SKM-1 treated with dmso at 0.1 percent for 144 hours (cell line): ENCODE results near the gene SNX10.

Experiments
- DNase-seq: peaks from one replicate; lab custom pipeline; 2025; ENCODE audit not compliant: unreplicated experiment; lab: John Stamatoyannopoulos, UW

The SNX10 gene

GRCh38 chr7:26332698-26333097 is 41.0 kb downstream of the SNX10 start:
- DNase-seq = no peak

GRCh38 chr7:26334166-26334859 is 42.7 kb downstream of the SNX10 start:
- no peak for DNase-seq

- DNase-seq = no peak
Observed at GRCh38 chr7:26337232-26337865, 45.7 kb downstream of the SNX10 start.

- DNase-seq = no peak
Observed at GRCh38 chr7:26340476-26341018, 48.9 kb downstream of the SNX10 start.

GRCh38 chr7:26343320-26343832 is 51.7 kb downstream of the SNX10 start:
- DNase-seq = no peak

- no peak for DNase-seq
Observed at GRCh38 chr7:26343837-26344236, 52.2 kb downstream of the SNX10 start.

- no peak for DNase-seq
Observed at GRCh38 chr7:26345202-26345601, 53.5 kb downstream of the SNX10 start.

- no peak for DNase-seq
Observed at GRCh38 chr7:26345837-26346236, 54.2 kb downstream of the SNX10 start.

GRCh38 chr7:26346611-26347203 is 55.0 kb downstream of the SNX10 start:
- no peak for DNase-seq

- DNase-seq = no peak
Observed at GRCh38 chr7:26348234-26348851, 56.7 kb downstream of the SNX10 start.

- no peak for DNase-seq
Observed at GRCh38 chr7:26349005-26349915, 57.6 kb downstream of the SNX10 start.

- no peak for DNase-seq
Observed at GRCh38 chr7:26351171-26351570, 59.5 kb downstream of the SNX10 start.

GRCh38 chr7:26356229-26356628 is 64.6 kb downstream of the SNX10 start:
- DNase-seq = no peak

- DNase-seq = no peak
Observed at GRCh38 chr7:26356929-26357798, 65.5 kb downstream of the SNX10 start.

GRCh38 chr7:26357799-26358151 is 66.1 kb downstream of the SNX10 start:
- no peak for DNase-seq

GRCh38 chr7:26360650-26361049 is 69.0 kb downstream of the SNX10 start:
- DNase-seq = no peak

- DNase-seq = no peak
Observed at GRCh38 chr7:26361637-26362036, 70.0 kb downstream of the SNX10 start.

- DNase-seq = no peak
Observed at GRCh38 chr7:26363465-26363864, 71.8 kb downstream of the SNX10 start.

GRCh38 chr7:26365077-26365900 is 73.6 kb downstream of the SNX10 start:
- peak; percentile 71 for DNase-seq
